SK-N-SH (cell line): ENCODE measurements around the gene KCNG4. TPM values are rescaled to one million over a fixed set of nuclear protein-coding genes. Genes with fewer than 3 reads are reported as not detected.

Experiments used
- CTCF ChIA-PET: fragments of 300-600, 350-600 bp; formaldehyde crosslinking; extraction: SDS; loops from one replicate; lab custom pipeline; 2021; lab: Yijun Ruan, JAX
- POLR2A ChIA-PET: fragments of 350-600 bp; sonication (Branson Sonifier 250); formaldehyde crosslinking; extraction: SDS; loops from one replicate; lab custom pipeline; 2020; ENCODE audit warnings: antibody characterized with exemption, inconsistent platforms; lab: Yijun Ruan, JAX
- DNase-seq: peaks from one replicate; pipeline ENCODE4 v3.0.0; 2012
- H2AFZ ChIP-seq: fragments of 200-600 bp; sonication (generic); 2 replicates; pipeline ENCODE4 v1.8.1; 2016; ENCODE audit warnings: antibody characterized with exemption, mild to moderate bottlenecking, low read depth
- H3F3A ChIP-seq: fragments of 200-600 bp; sonication (generic); replicated peaks from 2 replicates; pipeline ENCODE3; 2016; ENCODE audit warnings: antibody characterized with exemption, mild to moderate bottlenecking; ENCODE audit not compliant: insufficient read depth
- H3K27ac ChIP-seq, 2 experiments: fragments of 200-500 bp in 1 of 2; fragments of 200-600 bp in 1 of 2; sonication (Bioruptor generic) in 1 of 2; sonication (generic), shearing (Covaris generic) in 1 of 2; 2 replicates each; pipeline versions ENCODE4 v1.5.1 to v1.6.1; 2014 to 2016; ENCODE audit warnings: low read depth in 2 of 2, inconsistent platforms in 1 of 2, low read length in 1 of 2, mild to moderate bottlenecking in 1 of 2, mixed read lengths in 1 of 2
- H3K27me3 ChIP-seq: fragments of 200-600 bp; sonication (generic), shearing (Covaris generic); 2 replicates; pipeline ENCODE4 v1.6.1; 2016; ENCODE audit warnings: mixed run types; ENCODE audit not compliant: insufficient read depth
- H3K36me3 ChIP-seq, 2 experiments: fragments of 200-500 bp in 1 of 2; fragments of 200-600 bp in 1 of 2; sonication (Bioruptor generic) in 1 of 2; sonication (generic) in 1 of 2; replicated peaks in 1 of 2; 2 replicates each; pipeline versions ENCODE3 to v1.5.1; 2014 to 2016; ENCODE audit warnings: low read length in 1 of 2, mild to moderate bottlenecking in 1 of 2; ENCODE audit not compliant: insufficient read depth in 2 of 2, control insufficient read depth in 1 of 2
- H3K4me1 ChIP-seq, 2 experiments: fragments of 200-500 bp in 1 of 2; fragments of 200-600 bp in 1 of 2; sonication (Bioruptor generic) in 1 of 2; sonication (generic), shearing (Covaris generic) in 1 of 2; 2 replicates each; pipeline versions ENCODE4 v1.5.1 to v1.6.1; 2014 to 2016; ENCODE audit warnings: low read depth in 1 of 2, low read length in 1 of 2, mixed run types in 1 of 2; ENCODE audit not compliant: insufficient read depth in 2 of 2, control insufficient read depth in 1 of 2
- H3K4me2 ChIP-seq: fragments of 200-600 bp; sonication (generic), shearing (Covaris generic); 2 replicates; pipeline ENCODE4 v1.6.1; 2017; ENCODE audit warnings: mixed run types
- H3K4me3 ChIP-seq, 2 experiments: fragments of 200-500 bp in 1 of 2; fragments of 200-600 bp in 1 of 2; sonication (Bioruptor generic) in 1 of 2; sonication (generic), shearing (Covaris generic) in 1 of 2; 2 replicates each; pipeline versions ENCODE4 v1.5.1 to v1.8.1; 2014 to 2016; ENCODE audit warnings: low read depth in 2 of 2, inconsistent platforms in 1 of 2, low read length in 1 of 2, mild to moderate bottlenecking in 1 of 2, mixed read lengths in 1 of 2, moderate library complexity in 1 of 2
- H3K79me2 ChIP-seq: fragments of 200-600 bp; sonication (generic); 2 replicates; pipeline ENCODE4 v1.8.1; 2017; ENCODE audit warnings: mild to moderate bottlenecking; ENCODE audit not compliant: insufficient read depth
- H3K9ac ChIP-seq: fragments of 200-600 bp; sonication (generic); 2 replicates; pipeline ENCODE4 v1.6.1; 2017; ENCODE audit warnings: mixed run types
- H3K9me2 ChIP-seq: fragments of 200-600 bp; sonication (generic); 2 replicates; pipeline ENCODE4 v1.6.1; 2017; ENCODE audit warnings: mixed run types
- H3K9me3 ChIP-seq: fragments of 200-600 bp; sonication (generic); 2 replicates; pipeline ENCODE4 v1.6.1; 2017; ENCODE audit warnings: mixed run types, mild to moderate bottlenecking, moderate library complexity
- H4K20me1 ChIP-seq: fragments of 200-600 bp; sonication (generic); 2 replicates; pipeline ENCODE4 v1.6.1; 2017; ENCODE audit warnings: mild to moderate bottlenecking, mixed run types; ENCODE audit not compliant: insufficient read depth
- EZH2phosphoT487 ChIP-seq: fragments of 200-600 bp; sonication (generic); IDR thresholded peaks from 2 replicates; pipeline ENCODE4 v1.6.1; 2017; ENCODE audit warnings: low read depth, mixed run types, mild to moderate bottlenecking, antibody characterized with exemption, moderate library complexity, borderline replicate concordance
- GATA2 ChIP-seq: sonication (generic); formaldehyde crosslinking; IDR thresholded peaks from 2 replicates; pipeline ENCODE4 v1.5.0; 2020; ENCODE audit warnings: mild to moderate bottlenecking, missing genetic modification reagents
- NRF1 ChIP-seq: IDR thresholded peaks from 2 replicates; pipeline ENCODE4 v1.6.1; 2012; ENCODE audit warnings: low read depth, mild to moderate bottlenecking, low read length
- POLR2AphosphoS5 ChIP-seq: IDR thresholded peaks from 2 replicates; pipeline ENCODE4 v1.6.1; 2012; ENCODE audit warnings: low read depth, low read length
- RAD21 ChIP-seq: IDR thresholded peaks from 2 replicates; pipeline ENCODE4 v1.6.1; 2012; ENCODE audit warnings: mild to moderate bottlenecking, low read length
- RXRA ChIP-seq: IDR thresholded peaks from 2 replicates; pipeline ENCODE4 v1.4.0; 2012; ENCODE audit warnings: low read depth, mild to moderate bottlenecking, borderline replicate concordance
- SIN3A ChIP-seq: IDR thresholded peaks from 2 replicates; pipeline ENCODE4 v1.6.1; 2012; ENCODE audit warnings: low read depth, mild to moderate bottlenecking, low read length, moderate library complexity, borderline replicate concordance
- TCF12 ChIP-seq: IDR thresholded peaks from 2 replicates; pipeline ENCODE4 v1.4.0; 2012
- YY1 ChIP-seq: IDR thresholded peaks from 2 replicates; pipeline ENCODE4 v1.4.0; 2012; ENCODE audit warnings: low read depth, mild to moderate bottlenecking
- WGBS: methylation state at CpG from one replicate; pipeline ENCODE4 v1.1.6; 2017; ENCODE audit warnings: low lambda C conversion rate; 5-methylcytosine and 5-hydroxymethylcytosine counted together
- polyA plus RNA-seq, 3 experiments: library from polyadenylated mRNA; depleted of rRNA; stranded (reverse); fragments of >200 nt; gene quantifications; 2 replicates each; pipeline ENCODE4 v1.2.3, GENCODE V29; 2012
- TF ChIP-seq, protein P1 (sequence below): IDR thresholded peaks from 2 replicates; pipeline ENCODE4 v1.4.0; 2012; ENCODE audit warnings: low read depth, borderline replicate concordance
- TF ChIP-seq, protein P2 (sequence below): fragments of 200-600 bp; sonication (generic); IDR thresholded peaks from 2 replicates; pipeline ENCODE4 v1.6.1; 2017; ENCODE audit warnings: antibody characterized with exemption, mild to moderate bottlenecking, moderate library complexity

Gene KCNG4
- polyA plus RNA-seq, 1 of the 3 experiments (the other 2 are of a cell fraction), result not detected

DNA sequence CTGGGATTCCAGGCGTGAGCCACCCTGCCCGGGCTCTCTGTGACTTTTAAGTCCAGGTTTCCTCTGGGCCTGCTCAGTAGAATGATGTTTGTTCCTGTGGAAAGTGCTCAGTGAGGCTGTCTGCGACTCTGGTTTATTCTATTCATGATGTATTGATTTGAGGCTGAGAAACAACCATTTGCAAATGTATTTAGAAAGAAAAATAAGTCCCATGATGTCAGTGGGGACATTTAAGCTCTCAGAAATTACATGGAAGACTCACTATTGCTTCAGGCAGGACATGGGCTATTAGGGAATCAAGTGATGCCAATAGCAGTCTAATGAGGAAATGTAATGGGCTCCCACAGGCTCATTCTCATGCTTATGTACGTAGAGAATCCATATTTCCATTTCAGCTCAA, 22.2 kb upstream of the KCNG4 start (continued):
- TF ChIP-seq SIN3A, result no peak
- no peak for TF ChIP-seq RAD21
- no peak for TF ChIP-seq GATA2 (CRISPR knock-in tag)
- TF ChIP-seq, protein P1, sequence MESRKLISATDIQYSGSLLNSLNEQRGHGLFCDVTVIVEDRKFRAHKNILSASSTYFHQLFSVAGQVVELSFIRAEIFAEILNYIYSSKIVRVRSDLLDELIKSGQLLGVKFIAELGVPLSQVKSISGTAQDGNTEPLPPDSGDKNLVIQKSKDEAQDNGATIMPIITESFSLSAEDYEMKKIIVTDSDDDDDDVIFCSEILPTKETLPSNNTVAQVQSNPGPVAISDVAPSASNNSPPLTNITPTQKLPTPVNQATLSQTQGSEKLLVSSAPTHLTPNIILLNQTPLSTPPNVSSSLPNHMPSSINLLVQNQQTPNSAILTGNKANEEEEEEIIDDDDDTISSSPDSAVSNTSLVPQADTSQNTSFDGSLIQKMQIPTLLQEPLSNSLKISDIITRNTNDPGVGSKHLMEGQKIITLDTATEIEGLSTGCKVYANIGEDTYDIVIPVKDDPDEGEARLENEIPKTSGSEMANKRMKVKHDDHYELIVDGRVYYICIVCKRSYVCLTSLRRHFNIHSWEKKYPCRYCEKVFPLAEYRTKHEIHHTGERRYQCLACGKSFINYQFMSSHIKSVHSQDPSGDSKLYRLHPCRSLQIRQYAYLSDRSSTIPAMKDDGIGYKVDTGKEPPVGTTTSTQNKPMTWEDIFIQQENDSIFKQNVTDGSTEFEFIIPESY, result no peak
- TF ChIP-seq RXRA, result no peak
- TF ChIP-seq, all 33 proteins: peak for 0

DNA sequence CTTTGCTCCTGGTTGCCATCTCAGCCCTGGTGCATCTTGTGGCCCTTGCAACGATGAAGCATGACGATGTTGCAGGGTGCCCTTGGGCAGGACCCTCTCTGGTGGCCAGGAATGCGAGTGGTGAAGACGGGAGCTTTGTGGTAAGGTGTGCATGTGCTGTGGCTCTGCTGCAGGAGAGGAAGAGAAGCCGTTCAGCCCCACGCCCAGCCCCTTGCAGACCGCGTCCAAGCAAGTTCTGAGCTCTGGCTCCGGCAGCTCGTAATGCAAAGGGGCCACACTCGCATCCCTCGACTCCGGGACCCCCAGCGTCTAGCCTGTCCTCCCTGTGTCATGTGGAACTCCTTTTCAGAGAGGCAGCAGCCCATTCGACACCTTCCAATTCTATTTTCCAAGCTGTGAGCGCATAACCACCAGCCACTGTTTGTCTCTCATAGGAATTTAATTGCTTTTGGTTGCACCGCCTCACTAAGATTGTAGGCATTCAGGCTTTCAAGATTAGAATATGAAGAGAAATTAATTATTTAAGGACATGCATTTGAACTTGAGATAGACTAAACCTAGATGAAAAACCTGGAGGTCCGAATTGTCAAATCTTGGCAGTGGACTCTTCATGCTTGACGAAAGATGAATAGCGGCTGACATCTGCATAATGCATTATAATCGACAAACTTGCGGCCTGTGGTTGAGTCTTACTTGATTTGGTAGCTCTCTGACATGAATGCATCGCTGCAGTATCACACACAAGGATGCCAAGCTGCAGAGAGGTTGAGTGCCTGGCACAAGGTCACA, 21.1 kb upstream of the KCNG4 start:
- no peak for TF ChIP-seq RXRA
- no peak for TF ChIP-seq POLR2AphosphoS5
- TF ChIP-seq, protein P1, result no peak
- no peak for TF ChIP-seq TCF12
- TF ChIP-seq NRF1, result no peak
- TF ChIP-seq YY1, result no peak
- TF ChIP-seq EZH2phosphoT487, result no peak
- no peak for TF ChIP-seq SIN3A
- TF ChIP-seq, protein P2, sequence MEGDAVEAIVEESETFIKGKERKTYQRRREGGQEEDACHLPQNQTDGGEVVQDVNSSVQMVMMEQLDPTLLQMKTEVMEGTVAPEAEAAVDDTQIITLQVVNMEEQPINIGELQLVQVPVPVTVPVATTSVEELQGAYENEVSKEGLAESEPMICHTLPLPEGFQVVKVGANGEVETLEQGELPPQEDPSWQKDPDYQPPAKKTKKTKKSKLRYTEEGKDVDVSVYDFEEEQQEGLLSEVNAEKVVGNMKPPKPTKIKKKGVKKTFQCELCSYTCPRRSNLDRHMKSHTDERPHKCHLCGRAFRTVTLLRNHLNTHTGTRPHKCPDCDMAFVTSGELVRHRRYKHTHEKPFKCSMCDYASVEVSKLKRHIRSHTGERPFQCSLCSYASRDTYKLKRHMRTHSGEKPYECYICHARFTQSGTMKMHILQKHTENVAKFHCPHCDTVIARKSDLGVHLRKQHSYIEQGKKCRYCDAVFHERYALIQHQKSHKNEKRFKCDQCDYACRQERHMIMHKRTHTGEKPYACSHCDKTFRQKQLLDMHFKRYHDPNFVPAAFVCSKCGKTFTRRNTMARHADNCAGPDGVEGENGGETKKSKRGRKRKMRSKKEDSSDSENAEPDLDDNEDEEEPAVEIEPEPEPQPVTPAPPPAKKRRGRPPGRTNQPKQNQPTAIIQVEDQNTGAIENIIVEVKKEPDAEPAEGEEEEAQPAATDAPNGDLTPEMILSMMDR, result no peak
- CTCF ChIA-PET, result interaction anchor here (1.0 to 3.5 kb wide), 4 partner anchors 8 to 74 kb away, joined by 3 to 18 read pairs (median 3); partner anchors contain the start of gene TAF1C

More for the DNA sequence above, 21.1 kb upstream of the KCNG4 start:
- H3K9me2 ChIP-seq, result no peaks in the 10 kb centered on the region
- no peaks in the 10 kb centered on the region for H3F3A ChIP-seq
- H3K4me1 ChIP-seq, result no peaks in the 10 kb centered on the region
- H3K4me2 ChIP-seq, result no peak overlapping the region
- no peaks in the 10 kb centered on the region for H3K79me2 ChIP-seq
- no peak overlapping the region for H3K27ac ChIP-seq
- H3K27me3 ChIP-seq, result peaks cover 13% of the 10 kb centered on the region; the same call in 1 of the 2 replicates
- POLR2A ChIA-PET, result no interaction called here
- no peaks in the 10 kb centered on the region for H3K9me3 ChIP-seq
- WGBS, result 51% methylated on average over 15 of the region's 23 CpGs
- DNase-seq, result no peak
- H3K36me3 ChIP-seq, result no peaks in the 10 kb centered on the region
- H4K20me1 ChIP-seq, result no peaks in the 10 kb centered on the region
- H2AFZ ChIP-seq, result no peak overlapping the region
- no peak overlapping the region for H3K9ac ChIP-seq
- H3K4me3 ChIP-seq, result no peak overlapping the region
